GM21528 (cell line): ENCODE results near the gene CGA.

Source experiments
- ATAC-seq: cut with Tn5 transposase; IDR thresholded peaks from one replicate; pipeline ENCODE4 v1.9.1; 2021; ENCODE audit warnings: mild to moderate bottlenecking, moderate library complexity; ENCODE audit not compliant: unreplicated experiment, low FRiP score

The CGA gene

DNA sequence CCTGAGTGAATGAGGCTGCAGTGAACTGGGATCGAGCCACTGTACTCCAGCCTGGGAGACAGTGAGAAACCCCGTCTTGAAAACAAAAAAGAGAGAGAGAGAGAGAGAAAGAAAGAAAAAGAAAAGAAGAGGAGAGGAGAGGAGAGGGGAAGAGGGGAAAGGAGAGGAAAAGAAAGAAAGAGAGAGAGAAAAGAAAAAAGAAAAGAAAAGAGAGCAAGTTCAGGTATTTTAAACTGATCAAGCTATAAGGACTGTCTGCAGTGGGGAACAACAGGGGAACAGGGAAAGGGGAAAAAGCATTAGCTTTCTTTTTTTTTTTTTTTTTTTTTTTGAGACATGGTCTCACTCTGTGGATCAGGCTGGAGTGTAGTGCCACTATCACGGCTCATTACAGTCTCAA lies 2.5 kb downstream of the CGA start:
- no peak for ATAC-seq

DNA sequence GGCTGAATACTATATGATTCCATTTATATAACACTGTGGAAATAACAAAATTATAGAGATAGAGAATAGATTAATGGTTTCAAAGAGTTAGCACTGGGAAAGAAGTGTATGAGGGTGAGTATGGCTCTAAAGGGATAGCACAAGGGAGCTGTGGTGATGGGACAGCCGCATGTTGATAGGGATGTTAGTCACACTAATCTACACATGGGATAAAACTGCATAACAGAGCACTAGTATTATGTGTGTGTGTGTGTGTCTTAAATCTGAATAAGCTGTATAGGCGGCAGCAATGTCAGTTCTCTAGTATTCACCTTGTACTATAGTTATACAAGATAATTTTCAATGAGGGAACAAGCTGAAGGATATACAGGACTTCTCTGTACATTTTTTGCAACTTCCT lies 5.8 kb downstream of the CGA start:
- ATAC-seq, result no peak

- no peak for ATAC-seq
These were observed 6.8 kb downstream of the CGA start for GRCh38 chr6:87088076-87088475.

DNA sequence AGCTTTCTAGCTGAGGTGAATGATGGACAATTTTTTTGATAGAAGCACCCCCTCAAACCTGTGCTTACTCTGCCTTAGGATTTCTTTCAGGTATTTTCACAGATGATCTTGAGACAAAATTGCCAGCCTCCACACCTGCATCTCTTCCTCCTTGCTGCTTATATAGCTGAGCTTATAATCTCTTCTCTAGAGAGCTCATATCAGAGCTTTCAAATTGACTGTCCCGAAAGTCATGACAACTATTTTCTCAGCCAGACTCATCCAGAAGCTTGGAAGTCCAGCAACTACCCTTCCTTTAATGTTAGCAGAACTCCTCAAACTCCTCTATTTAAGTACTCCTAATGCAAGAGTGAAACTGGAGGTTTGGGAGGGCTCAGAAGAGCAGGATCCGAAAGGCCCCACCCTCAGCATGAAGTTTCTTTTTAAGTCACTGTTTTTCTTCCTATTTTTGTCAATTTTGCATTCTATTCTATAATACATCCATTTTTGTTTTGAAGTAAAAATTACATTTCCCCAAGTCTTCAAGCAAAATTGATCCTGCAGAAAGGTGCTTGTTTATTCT lies 12.7 kb downstream of the CGA start:
- ATAC-seq, result no peak

DNA sequence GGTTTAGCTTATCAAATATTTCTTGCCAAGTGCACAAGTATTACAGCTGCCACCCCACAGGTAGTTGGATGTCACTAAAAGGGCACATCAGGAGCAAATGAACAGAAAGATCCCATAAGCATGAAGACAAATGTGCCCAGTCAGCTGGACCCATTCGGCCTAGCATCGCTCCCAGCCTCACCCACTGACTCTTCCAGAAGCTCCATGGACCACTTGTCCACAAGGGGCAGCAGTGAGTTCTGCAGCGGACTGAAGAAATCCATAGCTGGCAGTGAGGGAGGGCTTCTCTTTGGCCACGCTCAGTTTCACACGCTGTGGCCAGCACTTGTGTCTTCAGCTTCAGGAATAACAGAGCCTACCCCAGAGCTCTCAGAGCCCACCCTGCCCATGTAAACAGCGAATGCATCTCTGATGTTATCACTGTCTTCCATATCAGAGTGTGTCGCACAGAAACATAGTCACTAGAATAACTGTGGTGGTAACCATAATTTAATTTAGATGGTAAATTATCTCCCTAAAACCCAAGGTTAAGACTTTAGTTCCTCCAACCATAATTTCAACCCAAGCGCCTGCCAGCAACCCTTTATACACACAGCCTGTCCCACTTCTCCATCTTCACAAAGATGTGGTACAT lies 15.8 kb downstream of the CGA start:
- ATAC-seq, result no peak

GRCh38 chr6:87075168-87075567 lies 19.7 kb downstream of the CGA start:
- no peak for ATAC-seq

DNA sequence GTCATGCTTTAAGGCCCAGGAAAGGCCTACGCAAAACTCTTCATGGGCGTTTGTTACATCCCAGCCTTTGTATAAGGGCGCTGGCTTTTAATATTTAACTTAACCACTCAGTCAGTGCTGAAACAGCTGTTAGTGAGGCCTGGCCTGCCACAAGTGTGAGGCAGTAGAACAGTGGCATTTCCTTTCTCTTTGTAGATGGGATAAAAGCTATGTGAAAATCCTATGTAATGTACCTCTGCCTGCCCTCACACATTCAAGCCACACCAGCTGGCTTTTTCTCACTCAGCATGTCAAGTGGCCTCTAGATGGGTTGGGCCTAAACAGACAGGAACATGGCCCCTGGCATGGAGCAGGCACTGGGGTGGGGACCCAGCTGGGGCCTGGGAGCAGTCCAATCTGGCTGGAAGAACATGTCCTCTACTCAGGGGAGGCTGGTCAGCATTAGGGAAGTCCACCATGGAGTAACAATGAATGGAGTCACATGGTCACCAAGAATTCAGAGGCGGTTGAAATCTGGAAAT lies 20.7 kb downstream of the CGA start:
- ATAC-seq, result no peak

DNA sequence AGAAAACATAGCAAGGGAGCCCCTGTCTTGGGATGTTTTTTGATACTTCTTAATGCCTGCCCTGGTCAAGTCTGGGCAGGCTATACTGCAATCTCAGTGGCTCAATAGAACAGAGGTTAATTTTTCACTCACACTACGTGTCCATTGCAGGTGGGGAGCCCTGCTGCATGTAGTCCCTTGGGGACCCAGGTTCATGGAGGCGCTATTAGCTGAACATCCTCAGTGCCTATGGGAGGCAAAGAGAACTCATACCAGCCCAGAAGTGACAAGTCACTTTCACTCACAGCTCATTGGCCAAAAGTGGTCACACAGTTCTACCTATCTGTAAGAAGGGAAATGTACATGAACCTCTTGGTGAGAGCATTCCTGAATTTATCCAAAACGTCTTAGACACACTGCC lies 23.2 kb downstream of the CGA start:
- no peak for ATAC-seq

- no peak for ATAC-seq
These were observed 24.2 kb downstream of the CGA start for GRCh38 chr6:87070741-87071140.

DNA sequence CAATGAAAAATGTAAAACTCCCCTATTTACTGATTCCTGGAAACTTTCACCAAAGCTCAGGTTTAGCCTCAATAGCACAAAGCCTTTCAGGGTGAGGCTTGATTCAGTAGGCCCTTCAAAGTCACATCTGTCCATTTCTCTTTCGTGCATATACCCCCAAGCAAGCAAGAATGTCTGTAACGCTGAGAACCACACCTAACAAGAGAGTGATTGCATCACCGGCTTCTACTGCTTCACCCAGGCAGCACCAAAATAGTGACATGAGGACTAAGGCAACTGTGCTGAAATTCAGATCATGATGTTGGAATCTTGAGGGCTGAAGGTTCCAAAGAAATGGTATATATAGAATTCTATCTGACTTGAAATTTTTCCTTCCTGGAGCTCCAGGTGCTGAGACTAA lies 26.1 kb downstream of the CGA start:
- no peak for ATAC-seq

DNA sequence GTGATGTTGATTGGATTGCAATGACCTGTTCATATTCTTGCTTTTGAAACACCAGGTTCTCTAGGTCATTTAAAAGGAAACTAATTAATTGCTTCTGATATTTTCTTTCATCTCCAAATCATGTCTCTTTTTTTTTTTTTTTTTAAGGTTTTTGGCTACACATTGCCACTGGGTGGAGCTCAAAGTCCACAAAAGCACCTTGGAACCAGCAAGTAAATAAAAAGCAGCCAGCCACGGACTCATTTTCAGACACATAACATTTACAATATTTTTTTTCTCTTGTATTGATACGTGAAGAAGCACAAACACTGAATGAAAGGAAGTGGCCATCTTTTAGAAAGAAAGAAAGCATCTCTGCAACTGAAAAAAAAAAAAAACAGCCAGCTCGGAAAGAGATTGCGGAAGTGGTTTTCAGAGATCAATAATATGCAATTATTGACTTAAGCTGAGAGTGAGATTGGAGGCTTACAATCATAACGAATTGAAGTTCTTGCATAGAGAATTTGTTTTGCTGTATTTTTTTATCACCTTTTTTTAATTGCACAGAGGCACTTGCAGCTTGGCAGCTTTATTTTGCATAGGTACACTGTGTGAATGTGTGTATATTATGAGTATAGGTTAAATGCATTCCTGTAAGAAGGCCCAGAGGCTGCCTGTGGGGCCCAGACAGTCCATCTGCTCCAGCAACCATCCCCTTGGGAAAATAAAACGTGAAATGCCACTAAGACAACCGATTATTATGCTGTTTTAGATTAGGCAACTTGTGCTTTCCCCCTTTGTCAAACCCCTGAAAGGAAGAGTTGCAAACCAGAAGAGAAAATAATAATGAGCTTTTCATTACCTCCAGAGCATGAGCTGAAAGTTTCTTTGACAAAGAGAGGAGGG lies 28.2 kb downstream of the CGA start:
- no peak for ATAC-seq

- ATAC-seq, result no peak
These were observed 29.8 kb downstream of the CGA start for GRCh38 chr6:87065117-87065516.

DNA sequence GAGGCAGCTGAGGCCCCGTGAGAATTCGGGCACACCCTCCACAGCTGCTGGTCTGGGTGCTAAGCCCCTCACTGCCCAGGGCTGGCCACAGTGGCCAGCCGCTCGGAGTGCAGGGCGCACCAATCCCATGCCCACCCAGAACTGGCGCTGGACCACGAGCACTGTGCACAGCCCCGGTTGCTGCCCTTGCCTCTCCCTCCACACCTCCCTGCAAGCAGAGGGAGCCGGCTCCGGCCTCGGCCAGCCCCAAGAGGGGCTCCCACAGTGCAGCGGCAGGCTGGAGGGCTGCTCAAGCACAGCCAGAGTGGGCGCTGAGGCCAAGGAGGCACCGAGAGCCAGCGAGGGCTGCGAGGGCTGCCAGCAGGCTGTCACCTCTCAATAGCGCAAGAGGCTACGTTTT lies 35.0 kb downstream of the CGA start:
- no peak for ATAC-seq

DNA sequence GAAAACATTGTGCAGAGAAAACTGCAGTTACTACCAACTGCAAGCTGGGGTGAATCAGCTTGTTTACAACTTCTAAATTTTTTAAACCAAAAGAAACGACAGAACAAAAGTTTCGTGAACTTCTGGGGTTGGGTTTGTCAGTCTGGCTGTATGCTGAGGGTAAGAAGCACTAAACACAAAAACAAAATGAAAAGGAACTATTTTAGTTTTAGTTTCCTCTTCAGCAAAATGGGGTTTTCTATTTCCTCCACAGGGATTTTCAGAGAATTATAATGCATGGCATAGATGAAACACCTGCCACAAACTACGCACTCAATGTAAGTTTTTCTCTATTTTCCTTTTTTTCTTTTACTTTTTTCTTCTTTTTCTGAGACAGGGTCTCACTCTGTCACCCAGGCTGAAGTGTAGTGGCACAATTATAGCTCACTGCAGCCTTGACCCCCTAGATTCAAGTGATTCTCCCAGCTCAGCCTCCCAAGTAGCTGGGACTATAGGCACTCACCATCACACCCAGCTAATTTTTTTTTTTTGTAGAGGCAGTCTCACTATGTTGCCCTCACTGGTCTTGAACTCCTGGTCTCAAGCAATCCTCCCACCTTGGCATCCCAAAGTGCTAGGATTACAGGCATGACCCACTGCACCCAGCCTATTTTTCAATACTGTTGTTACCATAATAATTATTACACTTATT lies 40.6 kb downstream of the CGA start:
- ATAC-seq, result no peak

GRCh38 chr6:87053312-87053711 lies 41.6 kb downstream of the CGA start:
- no peak for ATAC-seq

- ATAC-seq, result no peak
These were observed 45.1 kb downstream of the CGA start for GRCh38 chr6:87049779-87050178.

DNA sequence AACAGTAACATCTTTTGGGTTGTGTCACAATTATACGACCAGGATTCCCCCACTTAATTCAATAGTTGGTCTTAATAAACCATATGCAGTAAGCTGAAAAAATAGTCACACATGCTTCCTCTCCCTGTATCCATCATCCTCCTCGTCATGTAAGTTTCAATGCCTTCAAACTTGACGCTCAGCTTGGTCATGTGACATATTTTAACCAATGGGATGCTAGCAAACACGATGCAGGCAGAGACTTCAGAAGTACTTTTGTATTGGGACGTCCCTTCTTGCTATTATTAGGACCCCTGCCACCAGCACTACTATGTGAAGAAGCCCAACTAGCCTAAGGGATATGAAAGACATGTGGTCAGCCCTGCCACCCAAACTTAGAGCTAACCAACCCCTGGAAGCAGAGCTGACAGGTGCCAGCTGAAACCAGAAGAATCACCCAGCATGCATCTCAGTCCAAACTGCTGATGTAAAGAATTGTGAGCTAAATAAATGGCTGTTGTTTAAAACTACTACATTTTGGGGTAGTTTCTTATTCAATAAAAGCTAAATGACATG lies 49.3 kb downstream of the CGA start:
- ATAC-seq, result no peak

DNA sequence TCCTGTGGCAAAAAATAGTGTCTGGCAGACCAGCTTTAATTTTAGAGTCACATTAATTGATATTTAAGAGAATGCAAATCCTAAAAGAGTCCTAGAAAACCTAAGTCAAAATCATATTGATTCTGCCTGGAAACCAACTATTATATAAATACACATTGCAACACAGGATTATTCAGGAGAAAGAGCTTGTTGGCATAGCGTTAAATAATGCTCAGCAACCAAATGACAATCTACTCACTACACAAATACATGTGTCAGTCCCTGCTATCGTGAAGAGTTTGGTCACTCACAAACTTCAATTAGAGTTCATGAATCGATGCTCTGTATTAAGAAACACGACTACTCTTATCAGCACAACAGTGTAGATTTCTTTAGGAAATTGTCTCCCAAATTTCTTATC lies 54.2 kb downstream of the CGA start:
- no peak for ATAC-seq
